Vagina (tissue), 2 donors: ENCODE results near the gene TULP1.

Experiments
- CTCF ChIP-seq, 3 experiments: fragments of 450-650 bp in 2 of 3; fragments of 200-600 bp in 1 of 3; sonication (generic) in 1 of 3; IDR thresholded peaks; one replicate each; pipeline ENCODE4 v1.5.1; 2017 to 2019; ENCODE audit warnings: antibody characterized with exemption in 3 of 3, mild to moderate bottlenecking in 2 of 3, moderate library complexity in 2 of 3
- POLR2A ChIP-seq, 2 donors: fragments of 450-650 bp; IDR thresholded peaks; one replicate each; pipeline ENCODE4 v1.6.1; 2017; ENCODE audit warnings: antibody characterized with exemption in 2 of 2, mild to moderate bottlenecking in 2 of 2, moderate library complexity in 2 of 2

- TF ChIP-seq CTCF (IDR thresholded peaks at IDR 0.05) (no peak), POLR2A (IDR thresholded peaks at IDR 0.05) (no peak)
Observed at GRCh38 chr6:35500782-35501181, 11.9 kb downstream of the TULP1 start.
